GM15510 (cell line): ENCODE data around the gene ABCE1.

ENCODE experiments used
- POLR2A ChIP-seq: IDR thresholded peaks from 3 replicates; pipeline ENCODE4 v1.6.1; 2011; ENCODE audit warnings: borderline replicate concordance; ENCODE audit not compliant: insufficient read length; ENCODE audit errors: extremely low read depth

ABCE1 gene

GRCh38 chr4:145083891-145084605, 14.1 kb upstream of the ABCE1 start:
- no peak for TF ChIP-seq POLR2A

GRCh38 chr4:145090380-145090779, 7.7 kb upstream of the ABCE1 start:
- no peak for TF ChIP-seq POLR2A

GRCh38 chr4:145093638-145094037, 4.5 kb upstream of the ABCE1 start:
- TF ChIP-seq POLR2A, result no peak

- TF ChIP-seq POLR2A, result no peak
These were observed 735 bp upstream of the ABCE1 start for GRCh38 chr4:145097331-145097820.

- no peak for TF ChIP-seq POLR2A
These were observed 545 bp downstream of the ABCE1 start for GRCh38 chr4:145098675-145099037.

GRCh38 chr4:145099653-145100052, 1.5 kb downstream of the ABCE1 start:
- TF ChIP-seq POLR2A, result no peak

- TF ChIP-seq POLR2A, result no peak
These were observed 3.0 kb downstream of the ABCE1 start for GRCh38 chr4:145101091-145101490.

- TF ChIP-seq POLR2A, result no peak
These were observed 4.5 kb downstream of the ABCE1 start for GRCh38 chr4:145102619-145103018.

- TF ChIP-seq POLR2A, result no peak
These were observed 5.4 kb downstream of the ABCE1 start for GRCh38 chr4:145103496-145103895.

GRCh38 chr4:145107126-145107525, 9.0 kb downstream of the ABCE1 start:
- TF ChIP-seq POLR2A, result no peak

- TF ChIP-seq POLR2A, result no peak
These were observed 10.0 kb downstream of the ABCE1 start for GRCh38 chr4:145108128-145108527.

GRCh38 chr4:145125396-145125795, 27.3 kb downstream of the ABCE1 start:
- TF ChIP-seq POLR2A, result no peak

- no peak for TF ChIP-seq POLR2A
These were observed 32.0 kb downstream of the ABCE1 start for GRCh38 chr4:145130130-145130529.

- no peak for TF ChIP-seq POLR2A
These were observed 32.8 kb downstream of the ABCE1 start for GRCh38 chr4:145130788-145131399.

GRCh38 chr4:145131848-145132247, 33.7 kb downstream of the ABCE1 start:
- TF ChIP-seq POLR2A, result no peak

GRCh38 chr4:145132511-145133098, 34.5 kb downstream of the ABCE1 start:
- no peak for TF ChIP-seq POLR2A

GRCh38 chr4:145148980-145149379, 50.9 kb downstream of the ABCE1 start:
- no peak for TF ChIP-seq POLR2A
